ENCODE results near the gene PIGQ.

Gene PIGQ

DNA sequence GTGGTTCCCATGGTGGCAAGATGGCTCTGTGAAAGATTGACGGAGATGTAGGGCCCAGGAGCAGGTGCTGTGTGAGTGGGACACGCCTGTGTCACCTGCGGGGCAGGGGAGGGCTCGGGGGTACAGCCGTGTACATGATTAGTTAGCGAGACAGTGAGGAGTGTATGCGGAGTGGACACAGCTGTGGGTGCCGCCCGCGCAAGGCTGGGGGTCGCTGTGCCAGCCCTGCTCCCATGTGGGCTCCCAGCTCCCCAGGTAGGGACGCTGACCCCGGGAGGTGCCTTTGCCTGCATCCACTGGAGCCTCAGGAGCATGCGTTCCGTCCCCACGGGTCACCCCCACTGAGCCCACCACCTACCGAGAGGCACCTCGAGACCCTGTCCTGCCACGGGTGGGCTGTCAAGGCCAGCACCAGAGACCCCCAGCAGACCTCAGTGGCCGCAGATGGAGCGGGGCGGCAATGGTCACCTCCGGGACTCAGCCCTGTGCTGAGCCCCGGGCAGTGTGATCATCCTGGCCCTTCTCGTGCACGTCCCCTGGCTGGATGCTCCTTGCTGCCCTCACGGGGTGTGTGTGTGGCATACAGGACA, 34.8 kb upstream of the PIGQ start:
- DNase-seq: no peak

GRCh38 chr16:535446-536405, 34.0 kb upstream of the PIGQ start:
- no peak for DNase-seq

DNA sequence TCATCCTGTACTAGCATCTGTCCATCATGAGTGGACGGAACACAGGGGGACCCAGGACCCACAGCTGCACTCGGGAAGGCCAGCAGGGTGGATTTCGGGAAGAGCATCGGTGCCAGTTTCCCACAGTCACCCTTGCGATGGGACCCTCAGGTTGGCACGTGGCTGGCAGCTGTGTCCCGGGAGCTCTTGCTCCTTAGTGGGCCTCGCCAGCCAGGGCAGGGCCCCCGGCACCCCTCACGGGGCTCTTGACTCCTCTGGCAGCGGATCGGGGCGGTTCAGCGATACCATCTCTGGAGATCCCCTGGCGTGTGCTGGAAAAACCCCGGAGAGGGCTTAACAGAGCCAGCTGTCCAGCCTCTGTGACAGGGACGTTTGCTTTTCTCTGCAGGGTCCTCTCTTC, 33.0 kb upstream of the PIGQ start:
- DNase-seq: no peak

DNA sequence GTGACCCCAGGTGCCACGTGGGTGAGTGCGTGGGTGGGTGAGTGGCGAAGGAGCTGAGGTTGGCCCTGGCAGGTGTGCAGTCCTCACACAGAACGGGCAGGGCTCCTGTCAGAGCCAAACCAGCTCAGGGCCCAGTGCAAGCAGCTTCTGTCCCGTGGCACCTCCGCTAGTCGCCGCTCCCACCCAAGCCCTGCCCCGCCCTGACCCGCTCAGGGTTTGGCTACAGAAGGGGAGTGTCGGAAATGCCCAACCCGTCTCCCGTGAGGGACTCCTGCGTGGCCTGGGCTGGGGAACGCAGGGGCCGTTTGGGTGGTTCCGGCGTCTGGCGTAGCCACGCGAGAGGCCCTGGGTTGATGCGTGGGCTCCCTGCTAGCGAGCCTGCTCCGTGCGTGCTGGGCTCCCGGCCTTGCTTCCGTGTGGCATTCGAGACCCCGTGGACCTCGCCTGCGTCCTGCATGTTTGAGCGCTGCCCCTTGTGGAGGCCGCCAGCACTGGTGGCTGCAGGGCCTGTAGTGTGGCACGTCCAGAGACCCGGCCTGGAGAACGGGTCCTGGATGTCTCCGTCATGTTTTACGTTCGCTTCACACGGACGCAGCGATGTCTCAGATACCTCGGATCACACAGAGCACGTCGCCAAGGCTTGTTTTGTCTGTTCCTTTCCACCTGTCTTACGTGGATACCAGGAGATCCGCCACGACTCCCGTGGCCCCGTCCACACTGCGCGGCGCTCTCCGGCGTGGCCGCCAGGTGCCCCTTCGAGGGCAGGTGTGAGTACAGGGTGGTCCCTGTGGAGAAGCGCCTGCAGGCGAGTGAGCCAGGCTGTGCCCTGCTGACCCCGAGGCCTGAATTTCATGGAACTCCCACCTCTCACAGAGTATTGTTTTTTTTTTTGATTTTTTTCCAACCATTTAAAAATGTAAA, 32.1 kb upstream of the PIGQ start:
- DNase-seq: no peak

GRCh38 chr16:539901-540530, 29.8 kb upstream of the PIGQ start:
- DNase-seq: no peak

GRCh38 chr16:540645-541340, 29.0 kb upstream of the PIGQ start:
- no peak for DNase-seq

DNA sequence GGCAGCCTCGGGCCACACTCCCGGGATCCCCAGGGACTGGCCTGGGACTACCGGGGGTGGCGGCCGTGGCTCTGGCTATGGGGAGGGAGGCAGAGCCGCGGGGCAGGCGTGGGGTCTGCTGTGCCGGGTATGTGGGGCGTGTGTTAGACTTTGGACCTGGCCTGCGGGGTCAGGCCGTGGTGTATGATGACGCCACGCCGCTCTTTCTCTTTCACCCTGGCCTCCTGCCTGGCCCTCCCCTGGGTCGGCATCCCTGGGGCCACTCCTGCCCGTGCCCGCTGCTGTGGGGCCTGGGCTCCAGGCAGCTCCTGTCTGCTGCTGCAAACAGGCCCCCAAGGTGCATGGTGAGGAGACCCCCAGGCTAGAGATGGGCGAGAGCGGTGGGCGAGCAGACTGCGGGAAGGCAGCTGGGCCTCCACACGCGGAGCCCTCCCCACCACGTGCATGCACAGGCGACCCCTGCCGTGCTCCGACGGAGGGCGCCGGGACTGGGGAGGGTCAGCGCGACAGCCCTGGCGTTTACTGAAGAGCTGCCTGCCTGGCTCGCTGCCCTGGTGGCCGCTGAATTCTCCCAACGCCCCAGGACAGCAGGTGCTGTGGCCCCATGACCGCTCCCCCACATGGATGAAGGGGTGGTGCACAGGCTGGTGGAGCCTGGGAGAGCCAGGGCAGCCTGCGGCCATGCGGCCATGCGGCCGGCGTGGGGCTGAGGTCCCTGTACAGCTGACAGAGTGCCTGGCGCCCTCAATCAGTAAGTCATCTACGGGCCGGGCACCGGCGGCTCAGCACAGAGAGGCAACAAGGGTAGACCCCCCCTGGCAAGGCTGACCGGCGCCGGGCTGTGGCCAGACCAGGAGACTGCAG, 26.2 kb upstream of the PIGQ start:
- no peak for DNase-seq

GRCh38 chr16:544517-544916, 25.3 kb upstream of the PIGQ start:
- DNase-seq: no peak

GRCh38 chr16:546909-547770, 22.6 kb upstream of the PIGQ start:
- DNase-seq: no peak

GRCh38 chr16:548586-548985, 21.2 kb upstream of the PIGQ start:
- DNase-seq: no peak

GRCh38 chr16:549544-550263, 20.1 kb upstream of the PIGQ start:
- no peak for DNase-seq

- DNase-seq: no peak
These were observed 18.6 kb upstream of the PIGQ start for GRCh38 chr16:551210-551609.

DNA sequence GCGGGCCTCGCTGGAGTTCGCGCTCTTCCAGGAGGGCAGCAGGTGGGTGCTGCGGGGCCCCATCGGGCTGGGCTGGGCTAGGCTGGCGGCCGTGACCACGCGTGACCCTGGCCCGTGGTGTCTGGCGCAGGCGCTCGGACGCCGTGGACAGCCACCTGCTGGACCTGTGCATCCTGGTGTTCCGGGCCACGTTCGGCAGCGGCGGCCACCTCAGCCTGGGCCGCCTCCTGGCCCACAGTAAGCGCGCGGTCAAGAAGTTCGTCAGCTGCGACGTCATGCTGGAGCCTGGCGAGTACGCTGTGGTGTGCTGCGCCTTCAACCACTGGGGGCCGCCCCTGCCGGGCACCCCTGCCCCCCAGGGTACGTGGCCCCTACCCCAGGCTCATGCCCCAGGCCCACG, 17.6 kb upstream of the PIGQ start:
- DNase-seq: no peak

DNA sequence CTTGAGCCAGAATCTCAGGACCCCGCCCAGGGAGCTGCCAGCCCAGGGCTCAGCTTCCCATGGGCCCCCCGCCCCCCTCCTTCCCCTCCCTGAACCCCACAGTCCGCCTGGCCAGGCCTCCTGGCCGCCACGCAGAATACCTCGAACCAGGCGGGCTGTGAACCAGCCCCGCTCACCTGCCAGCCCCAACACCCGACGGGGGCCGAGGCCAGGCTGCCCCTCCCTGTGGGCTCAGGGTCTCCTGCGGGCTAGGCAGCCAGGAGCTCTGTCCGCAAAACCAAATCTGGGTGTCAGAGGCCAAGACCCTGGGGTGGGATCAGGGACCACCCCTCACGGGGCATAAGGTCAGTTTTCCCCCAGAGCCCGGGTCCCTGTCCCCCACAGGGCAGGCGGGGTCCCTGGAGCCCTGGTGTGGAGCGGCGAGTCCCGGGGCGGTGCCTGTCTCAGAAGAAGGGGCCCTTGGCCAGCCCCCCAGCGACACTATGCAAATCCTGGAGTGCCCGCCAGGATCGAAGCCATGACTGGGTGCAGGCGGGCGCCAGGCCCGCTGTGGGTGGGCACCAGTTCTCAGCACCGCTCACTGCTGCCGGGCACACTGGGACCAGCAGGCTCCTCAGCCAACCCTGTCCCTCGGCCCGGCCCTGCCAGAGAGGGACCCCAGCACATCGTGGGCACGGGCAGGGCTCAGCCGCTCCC, 16.0 kb upstream of the PIGQ start:
- DNase-seq: no peak

DNA sequence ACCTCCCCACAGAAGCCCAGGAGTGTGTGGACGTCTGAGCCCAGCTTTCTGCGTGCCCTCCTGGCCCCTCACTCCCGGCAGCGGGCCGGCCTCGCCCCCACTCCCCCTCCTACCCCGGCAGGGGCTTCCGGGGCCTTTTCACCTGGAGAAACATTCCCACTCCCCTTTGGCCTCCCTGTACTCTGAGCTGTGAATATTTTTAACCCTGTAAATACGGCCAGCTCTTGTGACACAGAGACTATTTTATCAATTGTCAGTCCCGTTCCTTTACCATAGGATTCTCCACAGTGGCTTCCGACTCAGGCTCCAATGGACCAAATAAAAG, 15.5 kb upstream of the PIGQ start:
- no peak for DNase-seq

DNA sequence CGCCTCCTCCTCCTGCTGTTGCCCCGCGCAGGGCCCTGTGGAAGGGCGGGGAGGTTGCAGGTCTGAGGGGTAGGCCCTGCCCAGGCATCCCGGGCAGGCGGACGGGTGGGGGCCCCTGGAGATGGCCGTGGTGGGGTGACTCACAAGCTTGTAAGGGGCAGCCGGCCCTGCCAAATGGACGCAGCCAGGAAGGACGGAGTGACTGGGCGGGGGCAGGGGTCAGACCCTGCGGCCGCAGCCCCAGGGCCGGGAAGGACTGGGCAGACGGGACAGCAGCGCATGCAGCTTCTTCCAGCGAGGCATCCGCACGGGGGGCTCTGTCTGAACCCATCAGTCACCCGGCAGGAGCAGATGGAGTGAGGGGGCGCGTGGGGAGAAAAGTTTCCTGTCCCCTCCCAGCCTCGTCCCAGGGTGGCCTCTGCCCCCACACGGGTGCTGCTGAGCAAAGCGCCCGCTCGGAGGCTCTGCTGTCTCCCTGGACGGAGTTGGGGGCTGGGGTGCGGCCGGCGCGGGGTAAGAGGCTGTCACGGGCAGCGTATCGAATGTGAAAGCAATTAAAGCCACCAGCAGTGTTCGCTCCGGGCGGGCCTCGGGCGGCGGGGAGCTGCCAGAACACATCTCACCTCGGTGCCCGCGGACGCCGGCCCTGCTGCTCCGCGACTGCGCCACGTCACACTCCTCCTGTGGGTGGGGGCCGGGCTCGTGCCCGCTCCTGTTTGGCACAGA, 15.0 kb upstream of the PIGQ start:
- no peak for DNase-seq

- no peak for DNase-seq
These were observed 14.0 kb upstream of the PIGQ start for GRCh38 chr16:555528-556473.

Measured in CD4-positive, alpha-beta T cell treated with Interleukin-4 for 4 hours (primary cell).